Smooth muscle cell (in vitro differentiated cells): Measurements from ENCODE around the gene XRCC3. TPM values are rescaled to one million over a fixed set of nuclear protein-coding genes. Genes with fewer than 3 reads are reported as not detected.

Source experiments
- DNase-seq: peaks from one replicate; lab custom pipeline; 2025; ENCODE audit not compliant: unreplicated experiment; lab: John Stamatoyannopoulos, UW
- H2AFZ ChIP-seq: fragments of 200-600 bp; sonication (generic); 2 replicates; pipeline ENCODE4 v1.6.0; 2016; ENCODE audit warnings: antibody characterized with exemption, low read depth, mild to moderate bottlenecking
- H3F3A ChIP-seq: fragments of 200-600 bp; sonication (generic); 2 replicates; pipeline ENCODE4 v1.6.0; 2017; ENCODE audit warnings: antibody characterized with exemption, low read depth
- H3K27ac ChIP-seq: fragments of 200-600 bp; sonication (generic); 2 replicates; pipeline ENCODE4 v1.5.1; 2016; ENCODE audit warnings: low read depth, mild to moderate bottlenecking
- H3K27me3 ChIP-seq: fragments of 200-600 bp; sonication (generic); 2 replicates; pipeline ENCODE4 v1.6.1; 2016; ENCODE audit warnings: low read depth, mild to moderate bottlenecking
- H3K36me3 ChIP-seq: fragments of 200-600 bp; sonication (generic); 2 replicates; pipeline ENCODE4 v1.5.1; 2016; ENCODE audit warnings: low read depth
- H3K4me1 ChIP-seq: fragments of 200-600 bp; sonication (generic); 2 replicates; pipeline ENCODE4 v1.5.1; 2016; ENCODE audit warnings: low read depth
- H3K4me2 ChIP-seq: fragments of 200-600 bp; sonication (generic); 2 replicates; pipeline ENCODE4 v1.6.0; 2016; ENCODE audit warnings: mild to moderate bottlenecking
- H3K4me3 ChIP-seq: fragments of 200-600 bp; sonication (generic); 2 replicates; pipeline ENCODE4 v1.5.1; 2016; ENCODE audit warnings: mild to moderate bottlenecking
- H3K79me2 ChIP-seq: fragments of 200-600 bp; sonication (generic); 2 replicates; pipeline ENCODE4 v1.6.0; 2016; ENCODE audit warnings: low read depth, mild to moderate bottlenecking
- H3K9ac ChIP-seq: fragments of 200-600 bp; sonication (generic); 2 replicates; pipeline ENCODE4 v1.6.0; 2016; ENCODE audit warnings: low read depth
- H3K9me3 ChIP-seq: fragments of 200-600 bp; sonication (generic); replicated peaks from 2 replicates; pipeline ENCODE4 v1.5.1; 2016; ENCODE audit warnings: low read depth
- H4K20me1 ChIP-seq: fragments of 200-600 bp; sonication (generic); 2 replicates; pipeline ENCODE4 v1.6.0; 2016; ENCODE audit warnings: low read depth
- CTCF ChIP-seq: fragments of 200-600 bp; sonication (generic); IDR thresholded peaks from 2 replicates; pipeline ENCODE4 v1.5.1; 2017; ENCODE audit warnings: borderline replicate concordance, mild to moderate bottlenecking, antibody characterized with exemption; ENCODE audit not compliant: insufficient read depth, poor library complexity, severe bottlenecking
- WGBS: methylation state at CpG from one replicate; pipeline ENCODE4 v1.1.7; 2016; ENCODE audit warnings: low lambda C conversion rate; 5-methylcytosine and 5-hydroxymethylcytosine counted together
- polyA plus RNA-seq: library from polyadenylated mRNA; unstranded; fragments of >200 nt; fragmentation: Nextera tagmentation; extraction: Ambion mirVana; gene quantifications from 2 replicates; pipeline ENCODE4 v1.2.1, GENCODE V29; 2016
- total RNA-seq: library from RNA; depleted of rRNA; stranded (reverse); fragments of >200 nt; gene quantifications from 2 replicates; pipeline ENCODE4 v1.2.3, GENCODE V29; 2014

XRCC3 gene
- total and polyA plus RNA-seq, 2 experiments from 2014 or later: 8.3 to 10.5 TPM

GRCh38 chr14:103745424-103745823 lies 30.2 kb upstream of the XRCC3 start:
- no peaks in the 10 kb centered on the region for H3K27me3 ChIP-seq
- no peaks in the 10 kb centered on the region for H3K9me3 ChIP-seq
- no peak overlapping the region for H3K9ac ChIP-seq
- H3K4me2 ChIP-seq: no peak overlapping the region
- no peak overlapping the region for H3K4me3 ChIP-seq
- no peak overlapping the region for H3K27ac ChIP-seq
- no peaks in the 10 kb centered on the region for H3K4me1 ChIP-seq
- 92% methylated on average over 5 of the region's 5 CpGs for WGBS
- no peaks in the 10 kb centered on the region for H4K20me1 ChIP-seq
- no peaks in the 10 kb centered on the region for H3K36me3 ChIP-seq
- H3F3A ChIP-seq: no peaks in the 10 kb centered on the region
- no peaks in the 10 kb centered on the region for H3K79me2 ChIP-seq
- H2AFZ ChIP-seq: no peak overlapping the region
- no peak for DNase-seq
- no peak for TF ChIP-seq CTCF

- H3K27ac ChIP-seq: no peak overlapping the region
- no peaks in the 10 kb centered on the region for H4K20me1 ChIP-seq
- no peaks in the 10 kb centered on the region for H3K9me3 ChIP-seq
- no peak overlapping the region for H2AFZ ChIP-seq
- no peak for DNase-seq
- TF ChIP-seq CTCF: no peak
- no peak overlapping the region for H3K4me3 ChIP-seq
- H3K27me3 ChIP-seq: no peaks in the 10 kb centered on the region
- H3K9ac ChIP-seq: no peak overlapping the region
- H3K36me3 ChIP-seq: no peaks in the 10 kb centered on the region
- H3K4me1 ChIP-seq: no peaks in the 10 kb centered on the region
- H3K79me2 ChIP-seq: no peaks in the 10 kb centered on the region
- 90% methylated on average over 15 of the region's 15 CpGs for WGBS
- no peak overlapping the region for H3K4me2 ChIP-seq
- no peaks in the 10 kb centered on the region for H3F3A ChIP-seq
Observed at GRCh38 chr14:103744621-103745395, 29.6 kb upstream of the XRCC3 start.

- TF ChIP-seq CTCF: no peak
- DNase-seq: no peak
- no peaks in the 10 kb centered on the region for H3K79me2 ChIP-seq
- no peaks in the 10 kb centered on the region for H3K4me1 ChIP-seq
- no peaks in the 10 kb centered on the region for H3K27me3 ChIP-seq
- H3F3A ChIP-seq: no peaks in the 10 kb centered on the region
- no peak overlapping the region for H2AFZ ChIP-seq
- H3K4me3 ChIP-seq: no peak overlapping the region
- no peak overlapping the region for H3K4me2 ChIP-seq
- H3K27ac ChIP-seq: no peak overlapping the region
- H3K36me3 ChIP-seq: no peaks in the 10 kb centered on the region
- no peak overlapping the region for H3K9ac ChIP-seq
- H4K20me1 ChIP-seq: no peaks in the 10 kb centered on the region
- H3K9me3 ChIP-seq: no peaks in the 10 kb centered on the region
- WGBS: 97% methylated on average over 15 of the region's 15 CpGs
Observed at GRCh38 chr14:103743691-103744090, 28.4 kb upstream of the XRCC3 start.
